OCI-LY3 (cell line): ENCODE measurements around the gene CDRT15L2.
"Not testable (repeated sequence)": the region's sequence is repeated elsewhere in the genome, so short reads cannot be mapped to it uniquely, and the experiment has no call there.

Source experiments
- EZH2phosphoT487 ChIP-seq: fragments of 200-600 bp; shearing (Covaris generic); IDR thresholded peaks from 2 replicates; pipeline ENCODE4 v1.6.1; 2018; ENCODE audit warnings: antibody characterized with exemption, mixed run types, low read depth
- TF ChIP-seq, protein P1 (sequence below): fragments of 200-600, 300-600 bp; sonication (generic); IDR thresholded peaks from 2 replicates; pipeline ENCODE4 v1.5.1; 2014; ENCODE audit warnings: antibody characterized with exemption, low read length, low read depth

DNA sequence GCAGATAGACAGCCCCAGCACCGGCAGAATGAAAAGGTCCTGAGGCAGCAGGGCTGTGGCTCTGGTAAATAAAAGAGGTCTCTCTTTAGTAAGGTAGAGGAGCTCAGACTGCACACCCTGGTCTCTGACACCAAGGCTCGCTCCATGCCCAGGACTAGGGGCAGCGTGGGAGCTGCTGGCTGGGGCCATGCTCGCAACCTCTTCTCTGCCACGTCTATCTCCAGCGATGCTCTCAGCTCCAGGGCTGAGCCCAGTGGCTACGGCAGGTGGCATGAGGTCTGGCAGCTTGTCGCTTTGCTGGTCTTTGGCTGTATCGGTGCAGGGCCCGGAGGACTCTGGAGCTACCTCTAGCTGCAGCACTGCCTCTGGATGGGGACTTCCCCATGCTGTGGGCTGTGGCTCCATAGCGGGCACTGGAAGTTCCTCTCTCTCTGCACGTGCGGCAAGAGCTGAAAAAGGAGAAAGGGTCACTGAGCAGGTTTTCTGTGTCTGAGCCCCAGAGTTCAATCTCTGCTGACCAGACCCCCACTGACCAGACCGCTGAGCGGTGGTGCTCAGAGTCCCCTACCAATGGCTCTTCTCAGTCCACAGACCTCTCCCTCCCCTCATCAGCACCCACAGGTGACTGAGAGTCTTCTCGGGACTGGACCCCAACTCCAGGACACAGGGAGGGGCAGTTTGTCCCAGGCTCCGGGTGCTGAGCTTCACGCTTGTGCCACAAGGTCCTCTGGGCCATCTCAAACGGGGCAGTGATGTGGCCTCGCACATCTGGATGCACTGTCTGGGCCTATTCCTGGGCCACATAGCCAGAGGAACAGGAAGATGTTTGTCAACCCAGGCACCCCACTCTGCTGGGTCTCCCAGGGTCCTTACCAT is 24.2 kb upstream of the CDRT15L2 start:
- TF ChIP-seq, protein P1, sequence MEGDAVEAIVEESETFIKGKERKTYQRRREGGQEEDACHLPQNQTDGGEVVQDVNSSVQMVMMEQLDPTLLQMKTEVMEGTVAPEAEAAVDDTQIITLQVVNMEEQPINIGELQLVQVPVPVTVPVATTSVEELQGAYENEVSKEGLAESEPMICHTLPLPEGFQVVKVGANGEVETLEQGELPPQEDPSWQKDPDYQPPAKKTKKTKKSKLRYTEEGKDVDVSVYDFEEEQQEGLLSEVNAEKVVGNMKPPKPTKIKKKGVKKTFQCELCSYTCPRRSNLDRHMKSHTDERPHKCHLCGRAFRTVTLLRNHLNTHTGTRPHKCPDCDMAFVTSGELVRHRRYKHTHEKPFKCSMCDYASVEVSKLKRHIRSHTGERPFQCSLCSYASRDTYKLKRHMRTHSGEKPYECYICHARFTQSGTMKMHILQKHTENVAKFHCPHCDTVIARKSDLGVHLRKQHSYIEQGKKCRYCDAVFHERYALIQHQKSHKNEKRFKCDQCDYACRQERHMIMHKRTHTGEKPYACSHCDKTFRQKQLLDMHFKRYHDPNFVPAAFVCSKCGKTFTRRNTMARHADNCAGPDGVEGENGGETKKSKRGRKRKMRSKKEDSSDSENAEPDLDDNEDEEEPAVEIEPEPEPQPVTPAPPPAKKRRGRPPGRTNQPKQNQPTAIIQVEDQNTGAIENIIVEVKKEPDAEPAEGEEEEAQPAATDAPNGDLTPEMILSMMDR = not testable (repeated sequence)
- TF ChIP-seq EZH2phosphoT487 = not testable (repeated sequence)
